Activated T-helper 2 cell treated with anti-CD3 and anti-CD28 coated beads, Interferon-gamma antibody, Interleukin-2, Interleukin-4, amounts not matched to agents 10 μg/mL and 5 μg/mL and 100 μg/mL, durations not matched to agents 14 hours and 24 hours and 36 hours (primary cell): Measurements from ENCODE around the gene ITGA4. TPM values are rescaled to one million over a fixed set of nuclear protein-coding genes. Genes with fewer than 3 reads are reported as not detected.
A peak's percentile ranks its signal among the peaks of the same experiment; 100 is the strongest.

Experiments used
- DNase-seq: peaks from one replicate; pipeline ENCODE4 v3.0.0; 2021; ENCODE audit warnings: low spot score
- H3K27ac Mint-ChIP-seq: one replicate; pipeline ENCODE4 v1.8.0; 2021; ENCODE audit warnings: mixed read lengths
- H3K27me3 Mint-ChIP-seq: one replicate; pipeline ENCODE4 v1.8.0; 2021; ENCODE audit warnings: low read depth, mixed read lengths
- H3K36me3 Mint-ChIP-seq: one replicate; pipeline ENCODE4 v1.8.0; 2021; ENCODE audit warnings: low read depth, mixed read lengths
- H3K4me1 Mint-ChIP-seq: one replicate; pipeline ENCODE4 v1.8.0; 2021; ENCODE audit warnings: low read depth, mixed read lengths
- H3K4me3 Mint-ChIP-seq: one replicate; pipeline ENCODE4 v1.8.0; 2021; ENCODE audit warnings: low read depth, mild to moderate bottlenecking, moderate library complexity, mixed read lengths
- H3K9me3 Mint-ChIP-seq: one replicate; pipeline ENCODE4 v1.8.0; 2021; ENCODE audit warnings: mixed read lengths
- intact Hi-C: fragments of 100-400 bp; cut with micrococcal nuclease; formaldehyde crosslinking; loops from one replicate; pipeline ENCODE4 v1.15.1; 2023
- total RNA-seq: library from RNA; stranded (reverse); gene quantifications from 2 replicates; pipeline ENCODE4 v1.2.3, GENCODE V29; 2022

ITGA4 gene
- total RNA-seq: 96.5 and 106 TPM in 2 replicates

DNA sequence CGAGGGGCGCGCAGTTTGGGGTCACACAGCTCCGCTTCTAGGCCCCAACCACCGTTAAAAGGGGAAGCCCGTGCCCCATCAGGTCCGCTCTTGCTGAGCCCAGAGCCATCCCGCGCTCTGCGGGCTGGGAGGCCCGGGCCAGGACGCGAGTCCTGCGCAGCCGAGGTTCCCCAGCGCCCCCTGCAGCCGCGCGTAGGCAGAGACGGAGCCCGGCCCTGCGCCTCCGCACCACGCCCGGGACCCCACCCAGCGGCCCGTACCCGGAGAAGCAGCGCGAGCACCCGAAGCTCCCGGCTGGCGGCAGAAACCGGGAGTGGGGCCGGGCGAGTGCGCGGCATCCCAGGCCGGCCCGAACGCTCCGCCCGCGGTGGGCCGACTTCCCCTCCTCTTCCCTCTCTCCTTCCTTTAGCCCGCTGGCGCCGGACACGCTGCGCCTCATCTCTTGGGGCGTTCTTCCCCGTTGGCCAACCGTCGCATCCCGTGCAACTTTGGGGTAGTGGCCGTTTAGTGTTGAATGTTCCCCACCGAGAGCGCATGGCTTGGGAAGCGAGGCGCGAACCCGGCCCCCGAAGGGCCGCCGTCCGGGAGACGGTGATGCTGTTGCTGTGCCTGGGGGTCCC lies at the start of gene ITGA4:
Gene ITGA4, plus strand, starts transcription at position 266 of the 620 bp plus-strand sequence. Its CDS starts 269 bp downstream, at position 535.
- Mint-ChIP-seq H3K27ac (peak within 1 kb of the TSS; percentile 96), H3K36me3 (peaks cover 40% of the 10 kb centered on the region), H3K4me1 (peaks cover 58% of the 10 kb centered on the region), H3K27me3 (no peaks in the 10 kb centered on the region), H3K9me3 (no peaks in the 10 kb centered on the region), H3K4me3 (peak within 1 kb of the TSS; percentile 98)
- intact Hi-C loops: loop anchor here (2.0 to 5.0 kb wide), 3 partner anchors 26 to 215 kb away; no protein-coding TSS in a partner anchor
- DNase-seq: peak; percentile 87

DNA sequence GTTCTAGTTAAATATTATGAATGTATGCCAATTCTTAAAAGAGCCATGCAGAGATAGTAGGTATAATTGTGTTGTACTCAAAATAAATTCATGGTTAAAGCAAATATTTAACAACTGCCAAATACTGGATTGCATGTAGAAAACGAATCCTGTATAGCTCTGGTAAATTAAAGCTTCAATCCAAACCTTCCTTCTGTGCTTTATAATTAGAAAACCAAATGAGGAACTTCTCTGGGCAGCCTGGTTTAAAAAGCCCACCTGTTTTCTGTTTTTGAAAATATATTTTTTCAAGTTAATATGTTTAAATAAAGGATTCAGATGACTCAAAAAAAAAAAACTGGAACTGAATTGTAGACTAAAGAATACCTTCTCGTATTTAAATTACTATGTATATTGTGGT lies 48.3 kb upstream of the ITGA4 start:
- H3K9me3 Mint-ChIP-seq: peaks cover 27% of the 10 kb centered on the region
- H3K27ac Mint-ChIP-seq: no peak overlapping the region
- DNase-seq: no peak
- H3K27me3 Mint-ChIP-seq: no peaks in the 10 kb centered on the region
- no peak overlapping the region for H3K4me3 Mint-ChIP-seq
- intact Hi-C loops: no loop called here
- peaks cover 9% of the 10 kb centered on the region for H3K4me1 Mint-ChIP-seq
- H3K36me3 Mint-ChIP-seq: peaks cover 50% of the 10 kb centered on the region

DNA sequence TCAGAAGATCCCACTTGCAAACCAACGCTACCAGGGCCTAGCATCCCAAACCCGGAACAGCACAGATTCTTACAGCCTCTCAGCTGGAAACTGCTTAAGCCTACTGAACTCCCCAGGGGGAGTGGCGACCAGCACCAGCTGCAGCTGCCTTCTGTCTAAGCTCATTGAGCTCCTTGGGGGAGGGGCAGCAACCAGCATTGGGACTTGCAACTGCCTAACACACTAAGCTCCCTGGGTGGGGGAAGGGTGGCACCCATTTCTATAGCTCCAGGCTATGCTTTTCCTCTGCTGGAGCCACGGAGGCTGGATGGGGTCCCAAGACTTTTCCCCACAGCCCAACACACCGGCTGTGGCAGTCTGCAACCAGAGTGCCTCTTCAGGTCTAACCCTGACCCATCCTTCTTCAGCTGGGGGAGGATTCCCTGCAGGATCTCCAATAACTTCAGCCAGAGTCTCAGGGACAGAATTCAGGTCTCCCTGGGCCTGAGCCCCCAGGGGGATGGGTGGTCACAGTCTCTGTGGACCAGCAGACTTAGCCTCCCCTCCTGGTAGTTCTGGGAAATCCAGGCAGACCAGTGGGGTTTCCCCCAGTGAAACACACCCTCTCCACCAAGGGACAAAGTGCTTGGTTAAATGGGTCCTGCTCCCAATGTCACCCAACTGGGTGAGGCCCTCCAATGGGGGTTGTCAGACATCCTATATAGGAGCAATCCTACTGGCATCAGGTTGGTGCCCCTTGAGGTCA lies 45.9 kb upstream of the ITGA4 start:
- Mint-ChIP-seq H3K9me3 (peaks cover 48% of the 10 kb centered on the region), H3K27ac (no peak overlapping the region), H3K4me3 (no peak overlapping the region), H3K27me3 (no peaks in the 10 kb centered on the region), H3K36me3 (peaks cover 58% of the 10 kb centered on the region), H3K4me1 (peaks cover 11% of the 10 kb centered on the region)
- intact Hi-C loops: no loop called here
- DNase-seq: no peak

DNA sequence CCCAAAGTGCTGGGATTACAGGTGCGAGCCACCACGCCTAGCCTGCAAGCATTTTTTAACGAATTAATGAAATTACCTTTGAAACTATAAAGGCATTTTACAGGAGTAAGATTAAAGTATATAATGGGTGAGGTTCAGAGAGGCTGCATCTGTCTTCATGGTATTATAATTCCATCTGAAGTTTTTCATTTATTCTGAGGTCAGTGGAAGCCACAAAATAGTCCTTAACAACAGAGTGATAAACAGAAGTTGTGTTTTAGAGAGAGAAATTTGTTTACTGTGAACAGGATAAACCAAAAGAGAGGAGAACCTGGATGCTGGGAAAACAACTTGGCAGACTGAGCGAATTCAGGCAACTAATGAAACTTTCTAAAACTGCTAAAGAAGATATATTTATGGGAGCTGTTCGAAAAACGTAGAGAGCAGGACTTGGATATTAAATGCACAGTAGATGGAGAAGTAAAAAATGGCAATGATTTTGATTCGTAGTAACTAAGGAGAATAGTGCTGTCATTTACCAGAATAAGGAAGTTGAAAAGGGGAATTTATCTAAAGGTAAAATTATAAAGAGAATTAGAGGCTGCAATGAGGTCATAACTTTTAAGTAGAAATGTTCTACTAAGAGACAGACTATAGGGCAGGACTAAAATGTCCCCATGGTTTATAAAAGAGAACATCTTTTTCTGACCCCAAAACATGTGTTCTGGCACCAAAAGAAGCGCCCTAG lies 37.9 kb upstream of the ITGA4 start:
- H3K27ac Mint-ChIP-seq: no peak overlapping the region
- no peak for DNase-seq
- H3K9me3 Mint-ChIP-seq: peaks cover 19% of the 10 kb centered on the region
- no peaks in the 10 kb centered on the region for H3K27me3 Mint-ChIP-seq
- intact Hi-C loops: no loop called here
- H3K36me3 Mint-ChIP-seq: peaks cover 16% of the 10 kb centered on the region
- H3K4me3 Mint-ChIP-seq: no peak overlapping the region
- H3K4me1 Mint-ChIP-seq: peaks cover 28% of the 10 kb centered on the region

DNA sequence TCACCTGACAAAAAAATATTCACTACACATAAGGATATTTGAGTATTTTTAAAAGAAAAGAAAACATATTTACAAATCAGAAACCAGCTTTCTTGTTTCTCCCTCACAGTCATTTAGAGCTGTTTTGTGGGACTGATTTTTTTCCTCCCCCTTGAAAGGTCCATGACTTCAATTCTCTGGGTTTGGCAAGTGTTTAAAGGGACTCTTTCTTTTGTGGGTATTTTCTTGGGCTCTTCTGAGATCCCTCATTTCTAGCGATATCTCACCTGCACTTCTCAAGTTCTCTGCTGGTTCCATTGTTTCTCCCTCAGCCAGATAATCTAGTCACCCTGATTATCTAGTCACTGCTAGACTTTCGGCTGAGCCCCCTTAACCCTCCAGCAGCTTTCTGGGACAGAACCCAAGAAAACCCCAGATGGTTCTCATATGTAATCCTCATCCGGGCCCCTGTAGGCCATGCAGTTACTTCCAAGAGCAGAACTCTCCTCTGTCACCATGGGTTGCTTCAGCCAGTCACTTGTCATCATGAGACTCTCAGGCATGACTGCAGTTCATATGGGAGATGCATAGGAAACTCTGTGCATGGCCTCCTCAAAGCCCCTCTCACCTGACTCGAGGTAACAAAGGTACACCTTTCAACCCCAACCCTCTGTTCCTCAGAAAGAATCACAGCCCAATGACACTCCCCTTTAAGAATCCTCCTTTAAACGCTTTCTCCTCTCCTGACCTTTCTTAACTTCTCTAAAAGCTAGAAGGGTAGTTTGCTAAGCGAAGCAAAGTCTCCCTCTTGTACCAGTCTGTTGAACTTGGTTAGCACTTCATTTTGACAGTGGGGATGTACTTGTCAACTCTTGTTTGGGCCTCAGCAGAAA lies 36.7 kb upstream of the ITGA4 start:
- H3K27me3 Mint-ChIP-seq: no peaks in the 10 kb centered on the region
- H3K4me1 Mint-ChIP-seq: peaks cover 28% of the 10 kb centered on the region
- DNase-seq: no peak
- intact Hi-C loops: loop anchor here (5.0 kb wide), 1 partner anchor 37 kb away; the partner anchor contains the start of gene ITGA4
- peaks cover 7% of the 10 kb centered on the region for H3K9me3 Mint-ChIP-seq
- peak overlapping the region; percentile 7 for H3K4me3 Mint-ChIP-seq
- peak overlapping the region; percentile 75 for H3K27ac Mint-ChIP-seq
- peaks cover 4% of the 10 kb centered on the region for H3K36me3 Mint-ChIP-seq

DNA sequence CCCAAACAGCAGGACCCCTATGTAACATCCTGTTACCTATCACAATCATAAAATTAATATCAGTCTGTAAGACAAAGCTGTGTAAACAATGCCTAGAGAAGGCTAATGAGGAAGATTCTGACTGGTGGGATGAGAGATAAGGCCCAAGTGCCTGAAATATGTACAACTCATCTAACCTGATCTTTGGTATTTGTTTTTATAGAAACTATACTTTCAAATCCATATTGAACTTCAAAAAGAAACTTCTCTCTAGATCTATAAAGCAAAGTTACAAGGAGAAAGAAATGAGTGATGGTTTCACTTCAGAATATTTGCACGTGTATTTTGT lies 36.1 kb upstream of the ITGA4 start:
- no peak for DNase-seq
- H3K4me3 Mint-ChIP-seq: peak overlapping the region; percentile 7
- peaks cover 3% of the 10 kb centered on the region for H3K36me3 Mint-ChIP-seq
- H3K4me1 Mint-ChIP-seq: peaks cover 26% of the 10 kb centered on the region
- peak overlapping the region; percentile 75 for H3K27ac Mint-ChIP-seq
- H3K27me3 Mint-ChIP-seq: no peaks in the 10 kb centered on the region
- peaks cover 4% of the 10 kb centered on the region for H3K9me3 Mint-ChIP-seq
- intact Hi-C loops: loop anchor here (5.0 kb wide), 1 partner anchor 36 kb away; the partner anchor contains the start of gene ITGA4

DNA sequence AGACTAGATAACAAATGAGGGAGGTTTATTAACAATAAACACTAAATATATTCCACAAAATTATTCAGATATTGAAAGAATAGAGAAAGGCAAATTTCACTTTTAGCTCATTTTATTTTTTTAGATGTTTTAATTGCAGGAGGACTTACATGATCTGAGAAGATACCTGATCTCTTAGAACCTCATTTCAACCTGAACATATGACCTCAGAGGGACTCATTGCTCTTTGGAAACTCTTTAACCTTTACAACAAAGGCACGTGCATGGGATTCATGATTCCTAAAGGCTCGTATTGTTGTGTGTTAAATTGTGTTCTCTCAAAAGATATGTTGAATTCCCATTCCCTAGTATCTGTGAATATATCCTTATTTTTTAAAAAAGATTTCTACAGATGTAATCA lies 35.7 kb upstream of the ITGA4 start:
- H3K4me1 Mint-ChIP-seq: peaks cover 23% of the 10 kb centered on the region
- peak overlapping the region; percentile 75 for H3K27ac Mint-ChIP-seq
- DNase-seq: no peak
- H3K27me3 Mint-ChIP-seq: no peaks in the 10 kb centered on the region
- intact Hi-C loops: loop anchor here (5.0 kb wide), 1 partner anchor 36 kb away; the partner anchor contains the start of gene ITGA4
- H3K4me3 Mint-ChIP-seq: no peak overlapping the region
- H3K36me3 Mint-ChIP-seq: peaks cover 3% of the 10 kb centered on the region
- H3K9me3 Mint-ChIP-seq: no peaks in the 10 kb centered on the region

DNA sequence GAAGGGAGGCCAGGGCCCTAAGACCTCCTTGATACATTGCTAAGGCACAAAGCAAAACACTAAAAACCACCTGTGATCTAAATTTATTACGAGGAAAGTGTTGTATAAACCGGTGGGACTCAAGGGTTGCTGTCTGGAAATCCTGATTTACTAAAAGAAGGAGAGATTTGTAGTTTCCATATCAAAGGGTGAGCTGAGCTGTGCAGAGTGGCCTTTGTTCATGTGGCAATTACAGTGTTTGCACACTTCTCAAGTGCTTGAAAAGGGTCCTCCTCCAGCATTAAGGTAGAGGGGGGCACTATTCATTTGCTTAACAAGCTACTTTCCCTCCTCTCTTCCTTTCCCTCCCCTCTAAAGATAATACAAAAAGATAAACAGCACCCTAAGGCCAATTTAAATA lies 30.5 kb upstream of the ITGA4 start:
- intact Hi-C loops: no loop called here
- Mint-ChIP-seq H3K36me3 (no peaks in the 10 kb centered on the region), H3K27ac (no peak overlapping the region), H3K27me3 (no peaks in the 10 kb centered on the region), H3K4me3 (no peak overlapping the region), H3K9me3 (no peaks in the 10 kb centered on the region), H3K4me1 (peaks cover 32% of the 10 kb centered on the region)
- DNase-seq: no peak

DNA sequence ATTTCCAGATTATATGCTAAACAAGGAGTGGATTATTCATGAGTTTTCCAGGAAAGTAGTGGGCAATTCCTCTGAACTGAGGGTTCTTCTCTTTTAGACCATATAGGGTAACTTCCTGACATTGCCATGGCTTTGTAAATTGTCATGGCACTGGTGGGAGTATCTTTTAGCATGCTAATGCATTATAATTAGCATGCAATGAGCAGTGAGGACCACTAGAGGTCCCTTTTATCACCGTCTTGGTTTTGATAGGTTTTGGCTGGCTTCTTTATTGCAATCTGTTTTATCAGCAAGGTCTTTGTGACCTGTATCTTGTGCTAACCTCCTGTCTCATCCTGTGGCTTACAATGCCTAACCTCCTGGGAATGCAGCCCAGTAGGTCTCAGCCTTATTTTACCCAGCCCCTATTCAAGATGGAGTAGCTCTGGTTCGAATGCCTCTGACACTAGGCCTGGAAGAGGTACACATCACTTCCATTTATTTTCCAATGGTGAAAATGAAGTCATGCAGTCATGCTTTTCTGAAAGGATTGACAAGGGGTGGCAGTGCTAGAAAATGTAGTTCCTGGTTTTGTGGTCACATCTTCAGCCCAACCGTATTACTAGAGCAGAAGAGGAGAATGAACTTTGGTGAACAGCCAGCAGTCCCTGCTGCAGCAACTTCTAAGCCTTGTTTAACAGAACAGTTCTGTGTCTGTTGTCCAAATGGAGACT lies 26.6 kb upstream of the ITGA4 start:
- Mint-ChIP-seq H3K36me3 (peaks cover 26% of the 10 kb centered on the region), H3K27me3 (no peaks in the 10 kb centered on the region), H3K27ac (peak overlapping the region; percentile 6), H3K4me1 (peaks cover 28% of the 10 kb centered on the region), H3K4me3 (no peak overlapping the region), H3K9me3 (peaks cover 22% of the 10 kb centered on the region)
- no peak for DNase-seq
- intact Hi-C loops: loop anchor here (2.0 kb wide), 1 partner anchor 26 kb away; the partner anchor contains the start of gene ITGA4

DNA sequence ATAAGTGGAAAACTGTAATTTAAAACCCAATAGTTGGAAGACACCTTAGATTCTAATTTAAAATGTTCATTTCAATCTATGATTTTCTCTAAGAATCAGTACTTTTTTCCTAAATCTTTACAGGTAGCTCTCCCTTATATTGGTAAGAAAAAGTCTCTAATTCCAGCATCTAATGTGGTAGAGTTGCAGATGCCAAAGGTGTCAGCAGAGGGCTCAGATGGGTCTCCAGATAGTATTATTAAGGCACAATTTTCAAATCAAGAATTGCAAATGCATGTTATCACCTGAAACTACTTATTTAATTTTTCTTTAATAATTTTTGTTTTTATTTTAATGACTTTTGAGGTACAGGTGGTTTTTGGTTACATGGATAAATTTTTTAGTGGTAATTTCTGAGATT lies 25.5 kb upstream of the ITGA4 start:
- Mint-ChIP-seq H3K4me1 (peaks cover 28% of the 10 kb centered on the region), H3K27ac (no peak overlapping the region), H3K9me3 (peaks cover 22% of the 10 kb centered on the region), H3K4me3 (no peak overlapping the region), H3K36me3 (peaks cover 26% of the 10 kb centered on the region), H3K27me3 (no peaks in the 10 kb centered on the region)
- DNase-seq: no peak
- intact Hi-C loops: loop anchor here (2.0 kb wide), 1 partner anchor 25 kb away; the partner anchor contains the start of gene ITGA4

DNA sequence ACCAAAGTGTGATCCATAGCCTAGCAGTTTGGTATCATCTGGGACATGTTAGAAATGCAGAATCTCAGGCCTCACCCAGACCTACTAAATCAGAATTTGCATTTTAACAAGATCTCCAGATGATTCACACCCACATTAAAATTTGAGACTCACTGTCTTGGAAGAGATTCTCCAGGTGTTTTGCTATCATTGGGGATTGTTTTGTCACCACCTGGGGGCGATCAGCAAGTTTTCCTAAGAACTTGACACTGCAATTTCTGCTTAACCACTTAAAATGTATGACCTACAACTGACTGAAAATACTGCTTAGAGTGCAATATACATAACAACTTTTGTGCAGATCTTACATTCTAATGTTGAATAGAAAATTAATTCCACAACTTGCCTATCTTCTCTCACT lies 18.9 kb upstream of the ITGA4 start:
- Mint-ChIP-seq H3K9me3 (peaks cover 12% of the 10 kb centered on the region), H3K36me3 (peaks cover 18% of the 10 kb centered on the region), H3K27ac (no peak overlapping the region), H3K4me3 (no peak overlapping the region), H3K27me3 (no peaks in the 10 kb centered on the region), H3K4me1 (peaks cover 40% of the 10 kb centered on the region)
- DNase-seq: no peak
- intact Hi-C loops: loop anchor here (2.0 kb wide), 1 partner anchor 17 kb away; no protein-coding TSS in a partner anchor
